ENCODE data around the gene R3HCC1L. TPM values are rescaled to one million over a fixed set of nuclear protein-coding genes. Genes with fewer than 3 reads are reported as not detected.

R3HCC1L gene
- total and polyA plus RNA-seq, 2 of the 4 experiments (the other 2 are of a cell fraction) = 8.3 to 14.7 TPM

DNA sequence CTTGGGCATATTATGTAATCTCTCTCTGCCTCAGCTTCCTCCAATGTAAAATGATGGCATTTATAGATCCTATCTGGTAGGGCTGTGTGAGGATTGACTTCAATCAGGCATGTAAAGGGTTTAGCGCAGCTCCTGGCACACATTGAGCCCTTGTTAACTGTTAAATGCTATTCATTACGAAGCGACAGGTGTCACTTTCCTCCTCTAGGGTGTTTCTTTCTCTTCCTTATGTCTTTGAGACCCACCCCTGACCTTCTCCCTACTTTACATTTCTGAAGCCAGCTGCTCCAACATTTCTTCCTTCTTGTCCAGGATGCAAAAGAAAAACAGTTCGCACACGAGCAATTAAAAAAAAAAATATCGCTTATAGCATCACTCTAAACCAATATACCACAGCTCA, 5.7 kb upstream of the R3HCC1L start:
- CTCF ChIA-PET = no interaction called here
- no peak overlapping the region for H3K4me3 ChIP-seq (ENCODE audit: insufficient read depth, low read depth, low read length)
- POLR2A ChIA-PET (ENCODE audit: unreplicated experiment) = no interaction called here

More for the DNA sequence above, 5.7 kb upstream of the R3HCC1L start:
- H3K9me3 ChIP-seq (ENCODE audit: control insufficient read depth, insufficient read depth, low read length) = no peaks in the 10 kb centered on the region
- no peak overlapping the region for H2BK5ac ChIP-seq (ENCODE audit: low read depth, low read length, poor library complexity, severe bottlenecking)
- H4K8ac ChIP-seq (ENCODE audit: low read depth in 2 of 2, low read length in 2 of 2) = no peak overlapping the region
- H3K23ac ChIP-seq (ENCODE audit: low read depth, low read length) = no peak overlapping the region
- H3K4ac ChIP-seq (ENCODE audit: low read depth, low read length) = no peak overlapping the region
- H2BK15ac ChIP-seq (ENCODE audit: low read depth, low read length) = no peak overlapping the region
- H2AK9ac ChIP-seq (replicated peaks; ENCODE audit: low read depth, low read length, poor library complexity) = no peak overlapping the region
- no peak for DNase-seq
- no peak overlapping the region for H4K5ac ChIP-seq (ENCODE audit: low read depth, low read length)
- no peak overlapping the region for H3K9ac ChIP-seq (ENCODE audit: low read depth, low read length)
- TF ChIP-seq, protein P1, sequence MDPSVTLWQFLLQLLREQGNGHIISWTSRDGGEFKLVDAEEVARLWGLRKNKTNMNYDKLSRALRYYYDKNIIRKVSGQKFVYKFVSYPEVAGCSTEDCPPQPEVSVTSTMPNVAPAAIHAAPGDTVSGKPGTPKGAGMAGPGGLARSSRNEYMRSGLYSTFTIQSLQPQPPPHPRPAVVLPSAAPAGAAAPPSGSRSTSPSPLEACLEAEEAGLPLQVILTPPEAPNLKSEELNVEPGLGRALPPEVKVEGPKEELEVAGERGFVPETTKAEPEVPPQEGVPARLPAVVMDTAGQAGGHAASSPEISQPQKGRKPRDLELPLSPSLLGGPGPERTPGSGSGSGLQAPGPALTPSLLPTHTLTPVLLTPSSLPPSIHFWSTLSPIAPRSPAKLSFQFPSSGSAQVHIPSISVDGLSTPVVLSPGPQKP (IDR thresholded peaks at IDR 0.05; ENCODE audit: borderline replicate concordance, low read depth, low read length) = no peak
- TF ChIP-seq NFE2L2 (IDR thresholded peaks at IDR 0.05; ENCODE audit: low read depth, low read length) (no peak), MAFK (IDR thresholded peaks at IDR 0.05; ENCODE audit: low read depth, low read length) (no peak), SMC3 (IDR thresholded peaks at IDR 0.05; ENCODE audit: low read depth, low read length) (no peak), MXI1 (IDR thresholded peaks at IDR 0.05; ENCODE audit: borderline replicate concordance, low read depth, low read length) (no peak), POLR2A (IDR thresholded peaks at IDR 0.05; ENCODE audit: low read depth, low read length) (no peak), MAZ (IDR thresholded peaks at IDR 0.05; ENCODE audit: borderline replicate concordance, low read depth, low read length) (no peak), CHD1 (IDR thresholded peaks at IDR 0.05; ENCODE audit: low read depth, low read length) (no peak), CEBPB (IDR thresholded peaks at IDR 0.05; ENCODE audit: low read depth, low read length) (no peak), RFX5 (IDR thresholded peaks at IDR 0.05; ENCODE audit: low read depth, low read length) (no peak), RCOR1 (IDR thresholded peaks at IDR 0.05; ENCODE audit: insufficient replicate concordance, low read length) (no peak)
- TF ChIP-seq, protein P2, sequence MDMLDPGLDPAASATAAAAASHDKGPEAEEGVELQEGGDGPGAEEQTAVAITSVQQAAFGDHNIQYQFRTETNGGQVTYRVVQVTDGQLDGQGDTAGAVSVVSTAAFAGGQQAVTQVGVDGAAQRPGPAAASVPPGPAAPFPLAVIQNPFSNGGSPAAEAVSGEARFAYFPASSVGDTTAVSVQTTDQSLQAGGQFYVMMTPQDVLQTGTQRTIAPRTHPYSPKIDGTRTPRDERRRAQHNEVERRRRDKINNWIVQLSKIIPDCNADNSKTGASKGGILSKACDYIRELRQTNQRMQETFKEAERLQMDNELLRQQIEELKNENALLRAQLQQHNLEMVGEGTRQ (IDR thresholded peaks at IDR 0.05; ENCODE audit: low read depth, low read length) = no peak
- dilution Hi-C loops (cut with HindIII; ENCODE audit: low sequenced_read_pairs, unreplicated experiment) (no loop called here), intact Hi-C loops (cut with micrococcal nuclease) (no loop called here), in situ Hi-C loops (cut with MboI; ENCODE audit: low sequenced_read_pairs) (no loop called here)
- no peak overlapping the region for H2BK120ac ChIP-seq (ENCODE audit: low read depth, low read length)
- no peaks in the 10 kb centered on the region for H3K9me1 ChIP-seq (ENCODE audit: insufficient read depth, low read length)
- no peaks in the 10 kb centered on the region for H4K20me1 ChIP-seq (ENCODE audit: insufficient read depth, low read length)
- H3K27me3 ChIP-seq (ENCODE audit: control insufficient read depth, insufficient read depth, low read length) = peaks cover 8% of the 10 kb centered on the region
- H2AK5ac ChIP-seq (ENCODE audit: low read depth, low read length) = no peak overlapping the region
- no peak overlapping the region for H3K14ac ChIP-seq (replicated peaks; ENCODE audit: low read depth, low read length)
- no peak overlapping the region for H4K91ac ChIP-seq (ENCODE audit: insufficient read depth, low read depth, low read length)
- no peak for ATAC-seq (ENCODE audit: low read depth)
- H3K27ac ChIP-seq (ENCODE audit: insufficient read depth, low read length) = no peak overlapping the region
- H3K56ac ChIP-seq (ENCODE audit: extremely low read depth, insufficient read depth, low read length) = no peak overlapping the region
- H3K36me3 ChIP-seq (ENCODE audit: control insufficient read depth, insufficient read depth, low read length) = no peaks in the 10 kb centered on the region
- H3K4me1 ChIP-seq (ENCODE audit: control insufficient read depth, insufficient read depth, low read length) = no peaks in the 10 kb centered on the region
- no peak overlapping the region for H2AFZ ChIP-seq (replicated peaks; ENCODE audit: low read length, poor library complexity)
- no peaks in the 10 kb centered on the region for H3K79me1 ChIP-seq (ENCODE audit: low read depth in 1 of 2, low read length in 2 of 2)
- no peak overlapping the region for H2BK20ac ChIP-seq (ENCODE audit: low read depth, low read length)
- no CpG with 5 or more reads among the region's 6 CpGs for WGBS, 2 experiments (ENCODE audit: extremely low coverage in 2 of 2, insufficient read length in 1 of 2)
- no peak overlapping the region for H3K18ac ChIP-seq (ENCODE audit: low read depth, low read length)
- no TSS peak for BruUV-seq (replicated peaks)
- H3K4me2 ChIP-seq (ENCODE audit: low read depth, low read length) = no peak overlapping the region
